Uterus (tissue), 4 donors: ENCODE results near the gene NOP56. TPM values are rescaled to one million over a fixed set of nuclear protein-coding genes. Genes with fewer than 3 reads are reported as not detected.
"Not testable (repeated sequence)": the region's sequence is repeated elsewhere in the genome, so short reads cannot be mapped to it uniquely, and the experiment has no call there.

Experiments
- DNase-seq, 2 donors: peaks; one replicate each; pipeline ENCODE4 v3.0.0-alpha.2; 2019 to 2020
- H3K27ac ChIP-seq, 2 donors: fragments of 200-600 bp; sonication (generic); 1 replicate in 1 of 2; 2 replicates in 1 of 2; pipeline ENCODE4 v1.5.1; 2016 to 2018
- H3K27me3 ChIP-seq, 2 donors: fragments of 200-600 bp; sonication (generic); one replicate each; pipeline ENCODE4 v1.5.1; 2018 to 2019; ENCODE audit warnings: control low read depth in 1 of 2
- H3K36me3 ChIP-seq, 2 donors: fragments of 200-600 bp; sonication (generic); one replicate each; pipeline ENCODE4 v1.5.1; 2019; ENCODE audit warnings: control low read depth in 1 of 2
- H3K4me1 ChIP-seq, 2 donors: fragments of 200-600 bp; sonication (generic); one replicate each; pipeline ENCODE4 v1.5.1; 2018 to 2019; ENCODE audit warnings: control low read depth in 1 of 2
- H3K4me3 ChIP-seq, 2 donors: fragments of 200-600 bp; sonication (generic); 1 replicate in 1 of 2; 2 replicates in 1 of 2; pipeline ENCODE4 v1.5.1; 2018 to 2019; ENCODE audit warnings: mild to moderate bottlenecking in 1 of 2
- H3K9me3 ChIP-seq, 2 donors: fragments of 200-600 bp; sonication (generic); one replicate each; pipeline ENCODE4 v1.5.1; 2019; ENCODE audit warnings: control low read depth in 1 of 2
- CTCF ChIP-seq, 4 experiments: fragments of 200-600 bp in 2 of 4; fragments of 450-650 bp in 2 of 4; sonication (generic) in 2 of 4; IDR thresholded peaks; one replicate each; pipeline ENCODE4 v1.5.1; 2016 to 2019; ENCODE audit warnings: antibody characterized with exemption in 4 of 4, mild to moderate bottlenecking in 2 of 4, moderate library complexity in 1 of 4
- POLR2A ChIP-seq, 2 donors: fragments of 450-650 bp; IDR thresholded peaks; one replicate each; pipeline ENCODE4 v1.6.1; 2016; ENCODE audit warnings: antibody characterized with exemption in 2 of 2, mild to moderate bottlenecking in 1 of 2, moderate library complexity in 1 of 2
- intact Hi-C: fragments of 100-400 bp; cut with DNase I; formaldehyde crosslinking; loops from one replicate; pipeline ENCODE4 v1.15.1; 2023; ENCODE audit warnings: low total_unique reads
- total RNA-seq, 4 donors: library from RNA; depleted of rRNA in 3 of 4; stranded (reverse); fragments of >200 nt in 3 of 4; gene quantifications; one replicate each; pipeline versions ENCODE4 v1.1.0 to v1.2.4, GENCODE V29; 2014 to 2023
- donor health status: DM: yes; HTN: yes; CAD: no.

Gene NOP56
- total RNA-seq, 4 donors from 2014 or later, result 108 to 151 (median 134) TPM

DNA sequence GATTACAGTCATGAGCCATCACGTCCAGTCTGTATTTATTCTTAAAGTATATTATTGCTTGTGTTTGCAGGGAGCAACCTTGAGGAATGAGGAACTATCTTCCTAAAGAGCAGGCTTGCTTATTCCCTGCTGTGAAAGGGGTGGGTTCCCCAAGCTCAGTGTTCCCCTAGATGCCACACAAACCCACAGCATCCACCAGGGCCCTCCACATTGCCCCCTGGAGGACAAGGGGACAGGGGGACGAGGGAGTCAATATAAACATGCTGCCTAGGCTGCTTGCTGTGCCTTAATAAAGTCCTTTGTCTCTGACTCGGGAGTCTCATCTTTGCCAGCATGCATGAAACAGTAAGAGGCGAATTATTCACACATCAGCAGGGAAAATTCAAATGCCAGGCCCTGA lies 19.5 kb downstream of the NOP56 start:
- Histone ChIP-seq H3K4me1 (no peaks in the 10 kb centered on the region), H3K4me3 (no peak overlapping the region), H3K27ac (no peak overlapping the region), H3K36me3 (no peaks in the 10 kb centered on the region), H3K27me3 (no peaks in the 10 kb centered on the region), H3K9me3 (no peaks in the 10 kb centered on the region)
- intact Hi-C loops, result no loop called here
- TF ChIP-seq CTCF (IDR thresholded peaks at IDR 0.05) (no peak), POLR2A (IDR thresholded peaks at IDR 0.05) (no peak)
- no peak for DNase-seq

GRCh38 chr20:2672446-2672845 lies 20.0 kb downstream of the NOP56 start:
- no peaks in the 10 kb centered on the region for H3K27me3 ChIP-seq
- no peaks in the 10 kb centered on the region for H3K4me1 ChIP-seq
- H3K4me3 ChIP-seq, result no peak overlapping the region
- intact Hi-C loops, result no loop called here
- no peak overlapping the region for H3K27ac ChIP-seq
- TF ChIP-seq CTCF (IDR thresholded peaks at IDR 0.05) (no peak), POLR2A (IDR thresholded peaks at IDR 0.05) (no peak)
- H3K9me3 ChIP-seq, result no peaks in the 10 kb centered on the region
- H3K36me3 ChIP-seq, result no peaks in the 10 kb centered on the region
- DNase-seq, result no peak

GRCh38 chr20:2673453-2673852 lies 21.0 kb downstream of the NOP56 start:
- Histone ChIP-seq H3K27ac (no peak overlapping the region), H3K4me1 (no peaks in the 10 kb centered on the region), H3K36me3 (no peaks in the 10 kb centered on the region), H3K4me3 (no peak overlapping the region), H3K9me3 (no peaks in the 10 kb centered on the region), H3K27me3 (no peaks in the 10 kb centered on the region)
- no peak for DNase-seq
- intact Hi-C loops, result no loop called here
- no peak for TF ChIP-seq CTCF (IDR thresholded peaks at IDR 0.05)
- no peak for TF ChIP-seq POLR2A (IDR thresholded peaks at IDR 0.05)

GRCh38 chr20:2680046-2680445 lies 27.6 kb downstream of the NOP56 start:
- TF ChIP-seq POLR2A (IDR thresholded peaks at IDR 0.05) (no peak), CTCF (IDR thresholded peaks at IDR 0.05) (no peak)
- intact Hi-C loops, result no loop called here
- Histone ChIP-seq H3K4me1 (no peaks in the 10 kb centered on the region), H3K36me3 (no peaks in the 10 kb centered on the region), H3K27ac (no peak overlapping the region), H3K9me3 (no peaks in the 10 kb centered on the region), H3K27me3 (no peaks in the 10 kb centered on the region), H3K4me3 (no peak overlapping the region)
- DNase-seq, result no peak

DNA sequence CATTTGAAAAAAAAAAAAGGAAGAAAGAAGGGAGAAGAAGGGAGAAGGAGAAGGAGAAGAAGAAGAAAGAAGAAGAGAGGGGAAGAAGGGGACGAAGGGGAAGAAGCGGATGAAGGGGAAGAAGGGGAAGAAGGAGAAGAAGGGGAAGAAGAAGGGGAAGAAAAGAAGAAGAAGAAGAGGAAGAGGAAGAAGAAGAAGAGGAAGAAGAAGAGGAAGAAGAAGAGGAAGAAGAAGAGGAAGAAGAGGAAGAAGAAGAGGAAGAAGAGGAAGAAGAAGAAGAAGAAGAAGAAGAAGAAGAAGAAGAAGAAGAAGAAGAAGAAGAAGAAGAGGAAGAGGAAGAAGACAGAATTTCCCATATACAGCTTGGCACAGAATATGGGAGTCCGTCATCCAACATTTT lies 29.6 kb downstream of the NOP56 start:
- H3K36me3 ChIP-seq, H3K27me3 ChIP-seq, DNase-seq, H3K4me3 ChIP-seq, H3K4me1 ChIP-seq, intact Hi-C loops, H3K27ac ChIP-seq, H3K9me3 ChIP-seq: not testable (repeated sequence)

GRCh38 chr20:2684817-2685216 lies 32.4 kb downstream of the NOP56 start:
- H3K4me1 ChIP-seq, H3K27me3 ChIP-seq, H3K36me3 ChIP-seq, DNase-seq, H3K27ac ChIP-seq, H3K4me3 ChIP-seq, H3K9me3 ChIP-seq, intact Hi-C loops: not testable (repeated sequence)
